K562 (cell line): Measurements from ENCODE around the gene PIP5KL1. TPM values are rescaled to one million over a fixed set of nuclear protein-coding genes. Genes with fewer than 3 reads are reported as not detected.

ENCODE experiments used
- ARID2 ChIP-seq: fragments of 450-650 bp; IDR thresholded peaks from 2 replicates; pipeline ENCODE4 v1.6.1; 2017; ENCODE audit warnings: antibody characterized with exemption, mild to moderate bottlenecking
- CAMTA2 ChIP-seq: fragments of 250-450 bp; sonication (Bioruptor Pico); conservative IDR thresholded peaks from 2 replicates; pipeline ENCODE4 v1.5.1; 2022
- CHD4 ChIP-seq: fragments of 200-600 bp; sonication (generic); IDR thresholded peaks from 3 replicates; pipeline ENCODE4 v1.6.1; 2012; ENCODE audit warnings: low read depth, mild to moderate bottlenecking, mixed read lengths, low read length, inconsistent platforms; ENCODE audit not compliant: insufficient read depth, insufficient replicate concordance, poor library complexity, severe bottlenecking
- EP400 ChIP-seq: fragments of 450-650 bp; IDR thresholded peaks from 2 replicates; pipeline ENCODE4 v1.6.1; 2017; ENCODE audit warnings: antibody characterized with exemption, mild to moderate bottlenecking, moderate library complexity
- HBP1 ChIP-seq: fragments of 450-650 bp; formaldehyde crosslinking; IDR thresholded peaks from 2 replicates; pipeline ENCODE4 v1.4.0; 2022; ENCODE audit warnings: missing genetic modification characterization
- HMG20B ChIP-seq: fragments of 250-450 bp; sonication (Bioruptor Pico); IDR thresholded peaks from 2 replicates; pipeline ENCODE4 v1.5.0; 2021; ENCODE audit warnings: mild to moderate bottlenecking
- KDM2B ChIP-seq: fragments of 250-450 bp; sonication (Bioruptor Pico); IDR thresholded peaks from 2 replicates; pipeline ENCODE4 v1.8.0; 2021; ENCODE audit warnings: mild to moderate bottlenecking, moderate library complexity
- MGA ChIP-seq: fragments of 450-650 bp; IDR thresholded peaks from 2 replicates; pipeline ENCODE4 v1.6.1; 2016; ENCODE audit warnings: mild to moderate bottlenecking, moderate library complexity
- NRF1 ChIP-seq, 2 experiments: fragments of 450-650 bp; IDR thresholded peaks in 1 of 2; conservative IDR thresholded peaks in 1 of 2; 2 replicates each; pipeline ENCODE4 v1.6.1; 2014; ENCODE audit warnings: mild to moderate bottlenecking in 2 of 2
- RFX1 ChIP-seq: fragments of 450-650 bp; IDR thresholded peaks from 2 replicates; pipeline ENCODE4 v1.6.1; 2016; ENCODE audit warnings: mild to moderate bottlenecking, moderate library complexity
- SETDB1 ChIP-seq: IDR thresholded peaks from one replicate; pipeline ENCODE4 v1.6.1; 2012; ENCODE audit warnings: low read length, control low read depth, inconsistent platforms
- TEAD1 ChIP-seq, 2 experiments: fragments of 450-650 bp in 1 of 2; sonication (generic) in 1 of 2; formaldehyde crosslinking; IDR thresholded peaks; 2 replicates each; pipeline versions ENCODE4 v1.4.0 to v1.8.0; 2020 to 2022; ENCODE audit warnings: mild to moderate bottlenecking in 2 of 2, missing genetic modification reagents in 1 of 2
- ZBED1 ChIP-seq: IDR thresholded peaks from 2 replicates; pipeline ENCODE4 v1.6.1; 2014
- ZNF644 ChIP-seq: fragments of 200-800 bp; sonication (Bioruptor generic); IDR thresholded peaks from 2 replicates; pipeline ENCODE4 v1.6.1; 2016; ENCODE audit warnings: low read depth, missing genetic modification characterization, missing compliant biosample characterization
- ZZZ3 ChIP-seq: fragments of 450-650 bp; IDR thresholded peaks from 2 replicates; pipeline ENCODE4 v1.6.1; 2016; ENCODE audit warnings: antibody characterized with exemption, mild to moderate bottlenecking, moderate library complexity
- polyA plus RNA-seq, 8 experiments: library from polyadenylated mRNA; depleted of rRNA in 4 of 8; stranded (reverse) in 5 of 8; unstranded in 3 of 8; fragments of >200 nt; fragmentation: Nextera tagmentation in 2 of 8; fragmentation: Illumina TruSeq in 1 of 8; extraction: Ambion mirVana in 2 of 8; extraction: Trizol in 1 of 8; gene quantifications; 2 replicates each; pipeline versions ENCODE4 v1.2.1 to v1.2.3, GENCODE V29; 2011 to 2014; ENCODE audit warnings: inconsistent platforms in 1 of 8, missing spikeins in 1 of 8
- total RNA-seq, 7 experiments: library from RNA; depleted of rRNA in 6 of 7; stranded (reverse); fragments of >200 nt in 6 of 7; fragmentation: Illumina TruSeq in 2 of 7; extraction: Trizol in 2 of 7; gene quantifications; 2 replicates each; pipeline versions ENCODE4 v1.2.1 to v1.2.3, GENCODE V29; 2011 to 2021; ENCODE audit warnings: low replicate concordance in 1 of 7

The PIP5KL1 gene
- total and polyA plus RNA-seq, 9 of the 15 experiments (the other 6 are each of a cell fraction or from before 2014, with no cell fraction given), result 0.18 to 4.8 (median 1.2) TPM

- TF ChIP-seq MGA (no peak), TEAD1 (CRISPR knock-in tag; IDR thresholded peaks at IDR 0.05) (0 out of 4 replicates have a peak, but pooled peaks of 1 of the 2 experiments have one; percentile 75), ARID2 (no peak), SETDB1 (peak; percentile 39), NRF1 (conservative IDR thresholded peaks at IDR 0.05 in 1 of 2, IDR thresholded peaks at IDR 0.05 in 1 of 2) (0 out of 4 replicates have a peak, but pooled peaks of 1 of the 2 experiments have one; percentile 20), ZZZ3 (no peak), ZNF644 (tag) (no peak), CAMTA2 (CRISPR knock-in tag) (no peak), ZBED1 (no peak), HMG20B (CRISPR knock-in tag) (no peak), HBP1 (CRISPR knock-in tag) (no peak), RFX1 (no peak), KDM2B (CRISPR knock-in tag) (no peak), CHD4 (no peak), EP400 (no peak)
Measured at GRCh38 chr9:127979333-127980059, 48.9 kb upstream of the PIP5KL1 start (continued).
